K562 (cell line): ENCODE data around the gene ATXN1. TPM values are rescaled to one million over a fixed set of nuclear protein-coding genes. Genes with fewer than 3 reads are reported as not detected.

Experiments
- ATAC-seq: fragments of 200-7000 bp; cut with Tn5 transposase; 3 replicates; pipeline ENCODE4 v1.9.1; 2020; ENCODE audit warnings: moderate library complexity
- BruUV-seq: library from RNA; stranded (reverse); fragments of 400-500 nt; replicated peaks from 2 replicates; lab custom pipeline; 2021; lab: Mats Ljungman, UMichigan
- CTCF ChIA-PET: fragments of 300-600 bp; formaldehyde crosslinking; extraction: SDS; loops from one replicate; lab custom pipeline; 2021; ENCODE audit warnings: low intra/inter-chr PET ratio; lab: Yijun Ruan, JAX
- POLR2A ChIA-PET: fragments of 300-600, 350-650 bp; sonication (Branson Sonifier 250); formaldehyde crosslinking; extraction: SDS; loops from one replicate; lab custom pipeline; 2021; ENCODE audit warnings: antibody characterized with exemption, inconsistent platforms; lab: Yijun Ruan, JAX
- DNase-seq, 4 experiments: peaks; one replicate each; pipeline versions ENCODE4 v3.0.0 to v3.0.0-alpha.2; 2011 to 2018; ENCODE audit warnings: low spot score in 3 of 4, mixed read lengths in 3 of 4; ENCODE audit errors: extremely low read depth in 1 of 4
- FAIRE-seq: peaks from 2 replicates; lab custom pipeline; 2011; peaks lifted over from hg19 to GRCh38; lab: Jason Lieb, UNC
- H2AFZ ChIP-seq: 2 replicates; pipeline ENCODE4 v1.6.0; 2011; ENCODE audit warnings: low read depth, low read length, control low read depth, inconsistent platforms
- H3K27ac ChIP-seq: fragments of 200-600 bp; 3 replicates; pipeline ENCODE4 v1.8.0; 2011; ENCODE audit warnings: low read depth, mild to moderate bottlenecking, control low read depth, inconsistent platforms, low read length, moderate library complexity, mixed read lengths; ENCODE audit errors: extremely low read depth
- H3K27me3 ChIP-seq, 2 experiments: fragments of 300-600 bp in 1 of 2; 2 replicates in 1 of 2; 3 replicates in 1 of 2; pipeline versions ENCODE4 v1.6.0 to v1.8.0; 2011; ENCODE audit warnings: inconsistent platforms in 2 of 2, low read length in 2 of 2, mild to moderate bottlenecking in 1 of 2, mixed read lengths in 1 of 2, moderate library complexity in 1 of 2; ENCODE audit not compliant: control insufficient read depth in 2 of 2, insufficient read depth in 2 of 2
- H3K36me3 ChIP-seq: fragments of 300-600 bp; 3 replicates; pipeline ENCODE4 v1.8.0; 2011; ENCODE audit warnings: mild to moderate bottlenecking, low read length, inconsistent platforms; ENCODE audit not compliant: control insufficient read depth, insufficient read depth
- H3K4me1 ChIP-seq, 2 experiments: fragments of 200-600 bp in 1 of 2; replicated peaks in 1 of 2; 2 replicates in 1 of 2; 3 replicates in 1 of 2; pipeline versions ENCODE4 v1.5.1 to v1.8.0; 2011; ENCODE audit warnings: inconsistent platforms in 2 of 2, low read length in 2 of 2, mild to moderate bottlenecking in 1 of 2, mixed read lengths in 1 of 2, moderate library complexity in 1 of 2; ENCODE audit not compliant: control insufficient read depth in 2 of 2, insufficient read depth in 2 of 2
- H3K4me2 ChIP-seq: 2 replicates; pipeline ENCODE4 v1.6.1; 2011; ENCODE audit warnings: low read length, control low read depth, inconsistent platforms, mixed read lengths; ENCODE audit not compliant: insufficient read depth
- H3K4me3 ChIP-seq: fragments of 200-600 bp; sonication (generic), shearing (Covaris generic); 2 replicates; pipeline ENCODE4 v1.5.1; 2016; ENCODE audit warnings: control low read depth, inconsistent platforms
- H3K79me2 ChIP-seq: fragments of 200-600 bp; 3 replicates; pipeline ENCODE4 v1.8.0; 2011; ENCODE audit warnings: low read length, inconsistent platforms; ENCODE audit not compliant: control insufficient read depth, insufficient read depth
- H3K9ac ChIP-seq, 2 experiments: 2 replicates each; pipeline versions ENCODE4 v1.6.0 to v1.6.1; 2011; ENCODE audit warnings: low read depth in 2 of 2, low read length in 2 of 2, control low read depth in 1 of 2, inconsistent platforms in 1 of 2, mild to moderate bottlenecking in 1 of 2, mixed read lengths in 1 of 2; ENCODE audit not compliant: insufficient read depth in 1 of 2
- H3K9me1 ChIP-seq: one replicate; pipeline ENCODE4 v1.6.0; 2011; ENCODE audit warnings: inconsistent platforms, mild to moderate bottlenecking, low read length, moderate library complexity; ENCODE audit not compliant: control insufficient read depth, insufficient read depth
- H3K9me3 ChIP-seq: replicated peaks from 2 replicates; pipeline ENCODE4 v1.5.1; 2011; ENCODE audit warnings: low read depth, low read length, inconsistent platforms; ENCODE audit not compliant: control insufficient read depth, insufficient read depth
- H4K20me1 ChIP-seq: replicated peaks from 2 replicates; pipeline ENCODE4 v1.6.1; 2011; ENCODE audit warnings: low read length, inconsistent platforms, mixed read lengths; ENCODE audit not compliant: control insufficient read depth, insufficient read depth
- EHMT2 ChIP-seq: fragments of 450-650 bp; IDR thresholded peaks from 2 replicates; pipeline ENCODE4 v1.6.1; 2018; ENCODE audit warnings: antibody characterized with exemption
- FOXK1 ChIP-seq: sonication (generic); formaldehyde crosslinking; IDR thresholded peaks from 2 replicates; pipeline ENCODE4 v1.8.0; 2022; ENCODE audit warnings: missing genetic modification reagents, mild to moderate bottlenecking, borderline replicate concordance
- HMGXB4 ChIP-seq: sonication (generic); formaldehyde crosslinking; IDR thresholded peaks from 2 replicates; pipeline ENCODE4 v1.8.1; 2023; ENCODE audit warnings: mild to moderate bottlenecking, missing genetic modification reagents
- KAT8 ChIP-seq: fragments of 450-650 bp; IDR thresholded peaks from 2 replicates; pipeline ENCODE4 v1.6.1; 2016; ENCODE audit warnings: low read depth, mild to moderate bottlenecking
- KLF10 ChIP-seq: fragments of 250-450 bp; sonication (Bioruptor Pico); IDR thresholded peaks from 2 replicates; pipeline ENCODE4 v1.6.1; 2021; ENCODE audit warnings: matching md5 sums
- NELFE ChIP-seq: IDR thresholded peaks from 2 replicates; pipeline ENCODE4 v1.6.1; 2011; ENCODE audit warnings: mild to moderate bottlenecking; ENCODE audit not compliant: insufficient read depth, insufficient read length
- NRF1 ChIP-seq, 2 experiments: fragments of 450-650 bp; IDR thresholded peaks in 1 of 2; conservative IDR thresholded peaks in 1 of 2; 2 replicates each; pipeline ENCODE4 v1.6.1; 2014; ENCODE audit warnings: mild to moderate bottlenecking in 2 of 2
- SRSF1 ChIP-seq: fragments of 200-400 bp; formaldehyde crosslinking; IDR thresholded peaks from 2 replicates; pipeline ENCODE4 v1.6.1; 2017; ENCODE audit warnings: mild to moderate bottlenecking, low read depth, low read length, moderate library complexity
- STAT5B ChIP-seq: fragments of 250-450 bp; sonication (Bioruptor Pico); IDR thresholded peaks from 2 replicates; pipeline ENCODE4 v1.8.0; 2021; ENCODE audit warnings: mild to moderate bottlenecking, inconsistent platforms
- ZBTB40 ChIP-seq, 2 experiments: fragments of 450-650 bp in 1 of 2; sonication (generic) in 1 of 2; formaldehyde crosslinking in 1 of 2; IDR thresholded peaks; 2 replicates each; pipeline versions ENCODE4 v1.7.1 to v1.9.0; 2016 to 2022; ENCODE audit warnings: inconsistent platforms in 1 of 2, mild to moderate bottlenecking in 1 of 2, missing genetic modification reagents in 1 of 2
- ZNF143 ChIP-seq: sonication (generic); formaldehyde crosslinking; IDR thresholded peaks from 2 replicates; pipeline ENCODE4 v1.9.0; 2022; ENCODE audit warnings: mild to moderate bottlenecking, missing genetic modification reagents
- ZNF253 ChIP-seq: fragments of 250-450 bp; sonication (Bioruptor Pico); conservative IDR thresholded peaks from 2 replicates; pipeline ENCODE4 v1.6.1; 2021; ENCODE audit warnings: mild to moderate bottlenecking
- ZNF263 ChIP-seq: sonication (generic); formaldehyde crosslinking; IDR thresholded peaks from 2 replicates; pipeline ENCODE4 v1.8.0; 2022; ENCODE audit warnings: mild to moderate bottlenecking, missing genetic modification reagents, borderline replicate concordance
- WGBS: fragments of 100-300 bp; shearing (Covaris generic); methylation state at CpG from one replicate; pipeline ENCODE4 v1.1.6; 2016; ENCODE audit warnings: low coverage, mixed read lengths; ENCODE audit not compliant: insufficient coverage; ENCODE audit errors: missing lambda C conversion rate; 5-methylcytosine and 5-hydroxymethylcytosine counted together
- in situ Hi-C: fragments of 300-500 bp; cut with MboI; formaldehyde crosslinking; loops from 4 replicates; pipeline ENCODE4 v1.15.0; 2018; ENCODE audit warnings: inconsistent platforms, mixed read lengths
- intact Hi-C: fragments of 100-400 bp; cut with micrococcal nuclease; formaldehyde crosslinking; loops from 2 replicates; pipeline ENCODE4 v1.14.2; 2022
- polyA plus RNA-seq, 8 experiments: library from polyadenylated mRNA; depleted of rRNA in 4 of 8; stranded (reverse) in 5 of 8; unstranded in 3 of 8; fragments of >200 nt; fragmentation: Nextera tagmentation in 2 of 8; fragmentation: Illumina TruSeq in 1 of 8; extraction: Ambion mirVana in 2 of 8; extraction: Trizol in 1 of 8; gene quantifications; 2 replicates each; pipeline versions ENCODE4 v1.2.1 to v1.2.3, GENCODE V29; 2011 to 2014; ENCODE audit warnings: inconsistent platforms in 1 of 8, missing spikeins in 1 of 8
- total RNA-seq, 7 experiments: library from RNA; depleted of rRNA in 6 of 7; stranded (reverse); fragments of >200 nt in 6 of 7; fragmentation: Illumina TruSeq in 2 of 7; extraction: Trizol in 2 of 7; gene quantifications; 2 replicates each; pipeline versions ENCODE4 v1.2.1 to v1.2.3, GENCODE V29; 2011 to 2021; ENCODE audit warnings: low replicate concordance in 1 of 7

The ATXN1 gene
- total and polyA plus RNA-seq, 9 of the 15 experiments (the other 6 are each of a cell fraction or from before 2014, with no cell fraction given): under 0.01 to 1.2 (median 0.58) TPM

- Histone ChIP-seq H3K4me3 (no peak overlapping the region), H3K4me1 (no peaks in the 10 kb centered on the region), H2AFZ (no peak overlapping the region), H3K27me3 (peaks cover 4 to 19% of the 10 kb centered on the region in 2 experiments), H4K20me1 (no peaks in the 10 kb centered on the region), H3K36me3 (no peaks in the 10 kb centered on the region), H3K4me2 (no peak overlapping the region), H3K9ac (no peak overlapping the region), H3K79me2 (no peaks in the 10 kb centered on the region), H3K9me1 (no peaks in the 10 kb centered on the region), H3K9me3 (no peaks in the 10 kb centered on the region), H3K27ac (no peak overlapping the region)
- DNase-seq (no peak), FAIRE-seq (no peak), ATAC-seq (no peak)
- POLR2A ChIA-PET: no interaction called here
- intact Hi-C loops (no loop called here), in situ Hi-C loops (no loop called here)
- WGBS: 0% methylated on average over 3 of the region's 3 CpGs
- CTCF ChIA-PET: no interaction called here
- no TSS peak for BruUV-seq
- TF ChIP-seq ZNF253 (CRISPR knock-in tag): no peak
- no peak for TF ChIP-seq ZBTB40 (IDR thresholded peaks at IDR 0.05)
- no peak for TF ChIP-seq ZBTB40 (CRISPR knock-in tag; IDR thresholded peaks at IDR 0.05)
- TF ChIP-seq STAT5B: no peak
- TF ChIP-seq ZNF143 (CRISPR knock-in tag): no peak
- TF ChIP-seq EHMT2: no peak
- TF ChIP-seq FOXK1: no peak
- TF ChIP-seq SRSF1: no peak
- TF ChIP-seq ZNF263 (CRISPR knock-in tag): no peak
- TF ChIP-seq NRF1 (conservative IDR thresholded peaks at IDR 0.05 in 1 of 2, IDR thresholded peaks at IDR 0.05 in 1 of 2): no peak
- no peak for TF ChIP-seq NELFE
- TF ChIP-seq KLF10 (CRISPR knock-in tag): no peak
- TF ChIP-seq KAT8: no peak
- TF ChIP-seq HMGXB4 (CRISPR knock-in tag): no peak
These were observed 311.0 kb downstream of the ATXN1 start for GRCh38 chr6:16450285-16450684.
